Ishikawa (cell line): ENCODE data around the gene ARHGAP5.

Experiments used
- CREB1 ChIP-seq: IDR thresholded peaks from 2 replicates; pipeline ENCODE4 v1.6.1; 2012; ENCODE audit warnings: low read depth
- EGR1 ChIP-seq: IDR thresholded peaks from 2 replicates; pipeline ENCODE4 v1.6.1; 2012
- EP300 ChIP-seq: IDR thresholded peaks from 2 replicates; pipeline ENCODE4 v1.6.1; 2012; ENCODE audit warnings: borderline replicate concordance
- FOXM1 ChIP-seq: IDR thresholded peaks from 2 replicates; pipeline ENCODE4 v1.6.1; 2012; ENCODE audit warnings: low read depth, borderline replicate concordance
- MAX ChIP-seq: IDR thresholded peaks from 2 replicates; pipeline ENCODE4 v1.6.1; 2012
- NFIC ChIP-seq: IDR thresholded peaks from 2 replicates; pipeline ENCODE4 v1.6.1; 2012
- RAD21 ChIP-seq: IDR thresholded peaks from 2 replicates; pipeline ENCODE4 v1.6.1; 2012; ENCODE audit warnings: low read depth
- REST ChIP-seq: IDR thresholded peaks from 2 replicates; pipeline ENCODE4 v1.6.1; 2012; ENCODE audit warnings: low read depth, mild to moderate bottlenecking
- TAF1 ChIP-seq: IDR thresholded peaks from 2 replicates; pipeline ENCODE4 v1.6.1; 2012; ENCODE audit warnings: low read depth, mild to moderate bottlenecking
- TCF12 ChIP-seq: IDR thresholded peaks from 2 replicates; pipeline ENCODE4 v1.6.1; 2012; ENCODE audit warnings: low read depth
- TEAD4 ChIP-seq: IDR thresholded peaks from 2 replicates; pipeline ENCODE4 v1.6.1; 2012
- USF1 ChIP-seq: IDR thresholded peaks from 2 replicates; pipeline ENCODE4 v1.6.1; 2012
- YY1 ChIP-seq: IDR thresholded peaks from 2 replicates; pipeline ENCODE4 v1.6.1; 2012; ENCODE audit warnings: low read depth
- ZBTB7A ChIP-seq: IDR thresholded peaks from 2 replicates; pipeline ENCODE4 v1.6.1; 2012; ENCODE audit warnings: low read depth

GRCh38 chr14:32104308-32104707, 27.2 kb downstream of the ARHGAP5 start:
- TF ChIP-seq MAX (no peak), EP300 (no peak), TAF1 (no peak), YY1 (no peak), USF1 (no peak), FOXM1 (no peak), ZBTB7A (no peak), RAD21 (no peak), CREB1 (no peak), TEAD4 (no peak), REST (no peak), EGR1 (no peak), TCF12 (no peak), NFIC (no peak)
